ENCODE results near the gene DKK2.

DNA sequence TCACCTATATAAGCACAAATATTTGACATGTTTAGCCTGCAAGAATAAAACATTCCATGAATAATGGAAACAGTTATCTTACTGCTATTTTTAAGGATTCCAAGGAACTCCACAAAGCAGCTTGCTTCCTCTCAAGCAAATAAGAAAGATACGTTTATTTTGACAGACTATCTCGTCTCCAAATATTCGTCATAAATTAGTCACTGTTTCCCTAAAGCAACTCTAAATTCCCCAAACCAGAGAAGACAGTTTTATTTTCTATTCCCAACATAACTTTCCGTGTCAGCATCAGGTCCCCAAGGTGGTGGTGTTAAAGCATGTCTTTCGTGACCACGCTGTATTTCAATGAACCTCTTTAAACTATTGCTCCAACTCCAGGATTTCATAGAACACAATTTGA, 24.3 kb upstream of the DKK2 start:
- TF ChIP-seq MYC (IDR thresholded peaks at IDR 0.05; ENCODE audit: low read depth, low read length): no peak
- TF ChIP-seq, protein P1, sequence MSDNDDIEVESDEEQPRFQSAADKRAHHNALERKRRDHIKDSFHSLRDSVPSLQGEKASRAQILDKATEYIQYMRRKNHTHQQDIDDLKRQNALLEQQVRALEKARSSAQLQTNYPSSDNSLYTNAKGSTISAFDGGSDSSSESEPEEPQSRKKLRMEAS (IDR thresholded peaks at IDR 0.05; ENCODE audit: low read depth, low read length): no peak
- TF ChIP-seq, protein P2, sequence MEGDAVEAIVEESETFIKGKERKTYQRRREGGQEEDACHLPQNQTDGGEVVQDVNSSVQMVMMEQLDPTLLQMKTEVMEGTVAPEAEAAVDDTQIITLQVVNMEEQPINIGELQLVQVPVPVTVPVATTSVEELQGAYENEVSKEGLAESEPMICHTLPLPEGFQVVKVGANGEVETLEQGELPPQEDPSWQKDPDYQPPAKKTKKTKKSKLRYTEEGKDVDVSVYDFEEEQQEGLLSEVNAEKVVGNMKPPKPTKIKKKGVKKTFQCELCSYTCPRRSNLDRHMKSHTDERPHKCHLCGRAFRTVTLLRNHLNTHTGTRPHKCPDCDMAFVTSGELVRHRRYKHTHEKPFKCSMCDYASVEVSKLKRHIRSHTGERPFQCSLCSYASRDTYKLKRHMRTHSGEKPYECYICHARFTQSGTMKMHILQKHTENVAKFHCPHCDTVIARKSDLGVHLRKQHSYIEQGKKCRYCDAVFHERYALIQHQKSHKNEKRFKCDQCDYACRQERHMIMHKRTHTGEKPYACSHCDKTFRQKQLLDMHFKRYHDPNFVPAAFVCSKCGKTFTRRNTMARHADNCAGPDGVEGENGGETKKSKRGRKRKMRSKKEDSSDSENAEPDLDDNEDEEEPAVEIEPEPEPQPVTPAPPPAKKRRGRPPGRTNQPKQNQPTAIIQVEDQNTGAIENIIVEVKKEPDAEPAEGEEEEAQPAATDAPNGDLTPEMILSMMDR (IDR thresholded peaks at IDR 0.05; ENCODE audit: low read depth, low read length): no peak
- TF ChIP-seq POLR2A (IDR thresholded peaks at IDR 0.05; ENCODE audit: extremely low read depth, insufficient read length): no peak
